GM19240 (cell line): ENCODE results near the gene ZFHX3.
"Not testable (repeated sequence)": the region's sequence is repeated elsewhere in the genome, so short reads cannot be mapped to it uniquely, and the experiment has no call there.

Experiments used
- DNase-seq: peaks from one replicate; pipeline ENCODE4 v3.0.0; 2011; ENCODE audit warnings: low spot score; ENCODE audit not compliant: insufficient read length

ZFHX3 gene, protein sequence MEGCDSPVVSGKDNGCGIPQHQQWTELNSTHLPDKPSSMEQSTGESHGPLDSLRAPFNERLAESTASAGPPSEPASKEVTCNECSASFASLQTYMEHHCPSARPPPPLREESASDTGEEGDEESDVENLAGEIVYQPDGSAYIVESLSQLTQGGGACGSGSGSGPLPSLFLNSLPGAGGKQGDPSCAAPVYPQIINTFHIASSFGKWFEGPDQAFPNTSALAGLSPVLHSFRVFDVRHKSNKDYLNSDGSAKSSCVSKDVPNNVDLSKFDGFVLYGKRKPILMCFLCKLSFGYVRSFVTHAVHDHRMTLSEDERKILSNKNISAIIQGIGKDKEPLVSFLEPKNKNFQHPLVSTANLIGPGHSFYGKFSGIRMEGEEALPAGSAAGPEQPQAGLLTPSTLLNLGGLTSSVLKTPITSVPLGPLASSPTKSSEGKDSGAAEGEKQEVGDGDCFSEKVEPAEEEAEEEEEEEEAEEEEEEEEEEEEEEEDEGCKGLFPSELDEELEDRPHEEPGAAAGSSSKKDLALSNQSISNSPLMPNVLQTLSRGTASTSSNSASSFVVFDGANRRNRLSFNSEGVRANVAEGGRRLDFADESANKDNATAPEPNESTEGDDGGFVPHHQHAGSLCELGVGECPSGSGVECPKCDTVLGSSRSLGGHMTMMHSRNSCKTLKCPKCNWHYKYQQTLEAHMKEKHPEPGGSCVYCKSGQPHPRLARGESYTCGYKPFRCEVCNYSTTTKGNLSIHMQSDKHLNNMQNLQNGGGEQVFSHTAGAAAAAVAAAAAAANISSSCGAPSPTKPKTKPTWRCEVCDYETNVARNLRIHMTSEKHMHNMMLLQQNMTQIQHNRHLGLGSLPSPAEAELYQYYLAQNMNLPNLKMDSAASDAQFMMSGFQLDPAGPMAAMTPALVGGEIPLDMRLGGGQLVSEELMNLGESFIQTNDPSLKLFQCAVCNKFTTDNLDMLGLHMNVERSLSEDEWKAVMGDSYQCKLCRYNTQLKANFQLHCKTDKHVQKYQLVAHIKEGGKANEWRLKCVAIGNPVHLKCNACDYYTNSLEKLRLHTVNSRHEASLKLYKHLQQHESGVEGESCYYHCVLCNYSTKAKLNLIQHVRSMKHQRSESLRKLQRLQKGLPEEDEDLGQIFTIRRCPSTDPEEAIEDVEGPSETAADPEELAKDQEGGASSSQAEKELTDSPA (N-terminal part only)

GRCh38 chr16:73047536-73048291, at the start of gene ZFHX3:
ZFHX3 (minus strand) TSS chr16:73048128; CDS start chr16:72960145, 87,983 bp downstream.
- no peak for DNase-seq

DNA sequence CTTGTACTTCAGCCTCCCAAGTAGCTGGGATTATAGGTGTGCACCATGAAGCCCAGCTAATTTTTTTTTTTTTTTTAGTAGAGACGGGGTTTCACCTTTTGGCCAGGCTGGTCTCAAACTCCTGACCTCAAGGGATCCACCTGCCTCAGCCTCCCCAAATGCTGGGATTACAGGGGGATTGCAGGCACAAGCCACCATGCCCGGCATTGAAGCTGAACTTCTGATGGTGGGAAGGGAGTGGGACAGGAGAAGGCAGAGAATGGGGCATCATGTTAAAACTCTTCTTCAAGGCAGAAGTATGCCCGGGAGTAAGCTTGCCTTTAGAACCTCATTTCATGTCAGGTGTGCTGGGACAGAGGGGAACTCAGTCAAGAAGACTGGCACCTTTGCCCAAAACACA, 48.6 kb upstream of the ZFHX3 start:
- no peak for DNase-seq

GRCh38 chr16:73095885-73096421, 48.0 kb upstream of the ZFHX3 start:
- no peak for DNase-seq

GRCh38 chr16:73095142-73095820, 47.4 kb upstream of the ZFHX3 start:
- DNase-seq: no peak

GRCh38 chr16:73094371-73094770, 46.4 kb upstream of the ZFHX3 start:
- no peak for DNase-seq

GRCh38 chr16:73093146-73094144, 45.5 kb upstream of the ZFHX3 start:
- DNase-seq: no peak

DNA sequence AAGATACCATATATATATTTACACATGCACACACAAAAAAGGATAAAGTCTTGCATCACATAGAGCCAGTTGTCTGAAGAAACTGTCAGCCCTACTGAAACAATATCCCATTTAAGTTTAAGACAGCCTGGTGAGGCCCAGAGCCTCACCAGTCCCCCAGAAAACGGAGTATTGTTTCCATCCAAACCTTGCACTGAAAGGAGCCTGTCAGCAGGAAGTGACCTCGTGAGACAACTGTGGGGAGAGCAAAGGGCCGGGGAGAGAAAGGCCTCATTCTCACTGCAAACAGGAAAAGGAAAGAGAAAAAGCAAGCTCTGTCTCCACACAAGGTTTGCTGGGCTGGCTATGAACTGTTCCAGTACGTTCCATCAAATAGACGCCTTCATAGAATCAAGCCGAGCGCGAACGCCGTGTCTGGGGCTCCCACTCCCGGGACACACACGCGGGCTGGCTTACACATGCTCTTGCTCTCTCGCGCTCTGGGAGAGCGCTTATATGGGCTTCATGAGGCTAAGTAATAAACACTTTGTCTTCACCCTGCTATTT, 44.4 kb upstream of the ZFHX3 start:
- no peak for DNase-seq

DNA sequence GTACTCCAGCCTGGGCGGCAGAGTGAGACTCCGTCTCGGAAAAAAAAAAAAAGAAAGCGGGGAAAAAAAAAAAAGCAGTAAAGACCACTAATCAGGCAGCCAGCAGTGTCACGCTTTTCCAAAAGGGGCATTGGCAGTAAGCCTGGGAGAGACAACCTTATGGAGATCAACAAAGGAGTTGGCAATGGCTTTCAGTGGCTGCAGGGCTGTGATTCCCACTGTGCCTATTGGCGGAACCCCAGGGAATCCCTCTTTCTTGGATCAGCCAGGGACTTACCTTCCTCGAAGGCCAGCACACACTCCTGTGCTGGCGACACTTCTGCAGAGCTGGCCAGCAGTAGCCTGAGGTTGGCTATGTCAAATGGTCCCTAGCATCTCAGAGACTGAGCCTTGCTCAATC, 43.2 kb upstream of the ZFHX3 start:
- DNase-seq: no peak

DNA sequence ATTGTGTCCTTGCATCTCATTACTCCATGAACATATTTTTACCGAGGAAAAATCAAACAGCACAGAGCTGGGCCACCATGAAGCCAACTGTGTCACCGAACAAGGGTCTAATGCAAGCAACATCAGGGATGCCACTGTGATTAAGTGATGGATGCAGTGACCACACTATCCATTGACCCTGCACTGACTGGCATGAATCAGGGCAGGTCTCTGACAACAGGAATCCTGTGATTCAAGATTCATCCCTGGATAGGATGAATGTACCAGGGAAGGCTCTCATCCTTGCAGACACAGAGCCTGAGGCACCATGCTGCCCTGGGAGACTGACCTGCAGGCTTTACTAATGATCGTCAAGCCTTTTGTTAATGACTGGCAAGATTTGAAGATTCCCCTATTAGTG, 41.5 kb upstream of the ZFHX3 start:
- DNase-seq: no peak

GRCh38 chr16:73086108-73086507, 38.2 kb upstream of the ZFHX3 start:
- DNase-seq: no peak

DNA sequence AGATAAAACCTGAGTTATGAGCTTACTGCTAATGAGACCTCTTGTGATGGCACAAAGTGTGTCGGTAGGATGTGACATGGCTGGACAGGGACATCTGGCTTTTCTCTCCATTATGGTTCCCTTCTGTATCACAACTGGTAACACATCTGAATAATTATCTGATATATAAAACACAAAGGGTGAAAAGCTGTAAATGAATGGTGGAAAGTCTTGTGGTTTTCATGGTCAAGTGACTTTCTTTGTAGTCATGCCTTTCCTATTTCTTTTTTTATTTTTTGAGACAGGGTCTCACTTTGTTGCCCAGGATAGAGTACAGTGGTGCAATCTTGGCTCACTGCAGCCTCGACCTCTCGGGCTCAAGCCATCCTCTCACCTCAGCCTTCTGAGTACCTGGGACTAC, 35.3 kb upstream of the ZFHX3 start:
- DNase-seq: no peak

GRCh38 chr16:73082634-73083051, 34.7 kb upstream of the ZFHX3 start:
- not testable (repeated sequence) for DNase-seq

GRCh38 chr16:73080931-73081330, 33.0 kb upstream of the ZFHX3 start:
- DNase-seq: no peak

- no peak for DNase-seq
Measured at GRCh38 chr16:73076324-73076810, 28.4 kb upstream of the ZFHX3 start.

DNA sequence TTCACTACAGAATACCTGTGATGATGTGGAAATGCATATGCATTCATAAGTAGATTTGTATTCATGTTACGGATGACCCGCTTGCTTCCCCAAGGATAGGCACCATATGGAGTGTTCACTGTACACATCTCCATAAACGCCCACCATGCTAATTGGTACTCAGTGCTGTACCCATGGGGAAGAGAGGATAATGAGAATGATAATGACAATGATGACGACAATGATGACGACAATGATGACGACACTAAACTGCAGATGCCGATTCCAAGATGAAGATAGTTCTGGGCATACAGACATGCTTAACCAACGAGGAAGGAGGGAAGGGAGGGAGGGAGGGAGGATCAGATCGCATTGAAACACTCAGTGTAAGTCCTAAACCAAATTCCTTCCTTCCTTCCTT, 26.5 kb upstream of the ZFHX3 start:
- DNase-seq: no peak

DNA sequence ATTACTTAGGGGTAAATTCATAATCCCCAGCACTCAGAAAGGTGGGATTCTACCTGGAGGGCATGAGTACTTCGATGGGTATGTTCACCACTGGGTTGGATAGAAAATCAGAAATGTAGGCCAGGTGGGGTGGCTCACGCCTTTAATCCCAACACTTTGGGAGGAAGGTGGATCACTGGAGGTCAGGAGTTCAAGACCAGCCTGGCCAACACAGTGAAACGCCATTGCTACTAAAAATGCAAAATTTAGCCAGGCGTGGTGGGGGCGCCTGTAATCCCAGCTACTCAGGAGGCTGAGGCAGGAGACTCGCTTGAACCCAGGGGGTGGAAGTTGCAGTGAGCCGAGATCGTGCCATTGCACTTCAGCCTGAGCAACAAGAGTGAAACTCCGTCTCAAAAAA, 24.1 kb upstream of the ZFHX3 start:
- not testable (repeated sequence) for DNase-seq

DNA sequence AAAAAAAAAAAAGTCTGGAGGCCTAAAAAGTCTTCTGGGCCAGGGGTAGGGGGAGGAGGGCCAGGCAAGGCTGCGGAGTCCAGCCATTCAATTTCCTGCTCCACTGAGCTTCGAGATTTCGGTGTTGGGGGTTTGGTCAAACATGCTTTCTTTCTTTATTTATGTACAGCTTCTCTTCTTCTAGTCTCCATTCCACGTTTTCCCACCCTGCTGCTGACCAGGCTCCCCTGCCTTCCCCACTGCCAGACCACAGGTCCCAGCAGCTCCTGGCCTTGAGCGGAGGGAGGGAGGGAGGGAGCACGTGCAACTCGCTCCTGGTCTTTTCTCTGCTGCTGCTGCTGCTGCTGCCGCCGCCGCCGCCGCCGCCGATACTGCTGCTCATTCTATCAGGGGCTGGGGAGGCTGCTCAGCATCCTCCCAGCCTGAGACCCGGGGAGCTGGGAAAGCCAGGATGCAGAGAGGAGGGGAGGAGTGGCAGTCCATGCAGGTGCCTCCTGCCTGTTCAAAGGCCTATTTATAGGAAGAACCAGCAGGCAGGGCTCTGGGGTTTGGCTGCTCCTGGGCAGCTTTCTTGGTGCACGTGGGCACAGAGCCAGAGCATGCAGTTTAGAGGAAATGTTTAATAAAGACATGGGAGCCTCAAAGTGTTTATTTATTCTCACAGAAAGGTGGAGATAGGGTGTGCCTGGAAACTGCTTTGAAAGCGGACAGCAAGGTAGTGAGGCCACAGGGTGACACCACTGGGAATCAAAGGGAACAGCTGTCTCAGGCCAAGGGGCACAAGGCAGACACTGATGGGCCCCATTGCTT, 23.4 kb upstream of the ZFHX3 start:
- no peak for DNase-seq
